GM18519 (cell line): ENCODE data around the gene PGRMC1.
"Not testable (repeated sequence)": the region's sequence is repeated elsewhere in the genome, so short reads cannot be mapped to it uniquely, and the experiment has no call there.

Source experiments
- ATAC-seq: cut with Tn5 transposase; IDR thresholded peaks from one replicate; pipeline ENCODE4 v1.9.1; 2021; ENCODE audit warnings: mild to moderate bottlenecking, moderate library complexity; ENCODE audit not compliant: unreplicated experiment, low FRiP score

PGRMC1 gene

DNA sequence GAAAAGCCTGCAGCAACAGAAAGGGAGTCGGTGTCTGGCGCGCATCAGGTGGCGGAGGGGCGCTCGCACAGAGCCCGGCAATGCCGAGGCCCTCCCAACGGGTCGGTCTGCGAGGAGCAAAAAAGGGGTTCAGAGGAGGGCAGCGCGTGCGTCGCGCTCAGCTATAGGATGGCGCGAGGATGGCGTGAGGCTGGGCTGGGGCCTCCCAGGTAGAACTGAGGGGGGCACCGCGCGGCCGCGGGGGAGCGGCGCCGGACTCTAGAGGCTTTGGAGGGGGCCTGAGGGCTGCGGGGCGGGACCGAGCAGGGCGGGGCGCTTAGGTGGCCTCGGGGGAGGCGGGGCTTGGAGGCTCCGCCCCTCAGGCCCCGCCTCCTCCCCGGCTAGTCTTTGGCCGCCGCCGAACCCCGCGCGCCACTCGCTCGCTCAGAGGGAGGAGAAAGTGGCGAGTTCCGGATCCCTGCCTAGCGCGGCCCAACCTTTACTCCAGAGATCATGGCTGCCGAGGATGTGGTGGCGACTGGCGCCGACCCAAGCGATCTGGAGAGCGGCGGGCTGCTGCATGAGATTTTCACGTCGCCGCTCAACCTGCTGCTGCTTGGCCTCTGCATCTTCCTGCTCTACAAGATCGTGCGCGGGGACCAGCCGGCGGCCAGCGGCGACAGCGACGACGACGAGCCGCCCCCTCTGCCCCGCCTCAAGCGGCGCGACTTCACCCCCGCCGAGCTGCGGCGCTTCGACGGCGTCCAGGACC is at the start of gene PGRMC1:
Gene PGRMC1 (plus strand): TSS at position 414 of the 751 bp plus-strand sequence. CDS start 79 bp downstream, at position 493.
- peak; percentile 83 for ATAC-seq

DNA sequence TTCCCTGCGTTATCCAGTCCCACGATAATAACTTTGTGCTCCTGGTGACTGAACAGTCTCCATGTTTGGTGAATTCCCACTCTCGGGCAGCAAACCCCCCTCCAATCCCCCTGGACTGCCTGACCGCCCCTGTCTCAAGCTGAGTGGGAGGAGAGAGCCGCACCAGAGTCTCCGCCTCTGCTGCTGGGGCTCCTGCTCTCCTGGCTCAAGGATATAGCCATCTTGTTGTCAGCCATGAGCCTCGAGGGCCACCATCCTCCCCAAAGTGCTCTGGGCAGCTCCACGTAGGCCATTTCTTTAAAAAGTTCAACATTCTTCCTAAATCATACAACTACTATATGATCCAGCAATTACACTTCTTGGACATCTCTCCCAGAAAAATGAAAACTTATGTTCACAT is 49.3 kb upstream of the PGRMC1 start:
- ATAC-seq = no peak

DNA sequence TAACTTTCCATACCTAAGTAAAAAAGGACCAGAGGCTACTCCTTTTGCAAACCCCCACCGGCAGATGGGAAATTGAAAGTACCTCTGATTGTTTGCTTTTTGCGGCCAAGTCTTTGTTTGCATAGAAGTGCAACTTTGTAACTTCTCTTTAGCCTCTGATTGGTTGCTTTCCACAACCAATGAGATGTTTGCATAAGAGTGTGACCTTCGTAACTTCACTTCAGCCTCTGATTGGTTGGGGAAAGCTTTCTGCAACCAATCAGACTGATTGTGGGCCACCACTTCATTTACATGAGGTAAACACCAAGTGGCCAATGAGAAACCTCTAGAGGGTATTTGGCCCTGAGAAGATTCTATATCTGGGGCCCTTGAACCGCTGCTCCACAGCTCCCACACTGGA is 48.8 kb upstream of the PGRMC1 start:
- ATAC-seq = no peak

DNA sequence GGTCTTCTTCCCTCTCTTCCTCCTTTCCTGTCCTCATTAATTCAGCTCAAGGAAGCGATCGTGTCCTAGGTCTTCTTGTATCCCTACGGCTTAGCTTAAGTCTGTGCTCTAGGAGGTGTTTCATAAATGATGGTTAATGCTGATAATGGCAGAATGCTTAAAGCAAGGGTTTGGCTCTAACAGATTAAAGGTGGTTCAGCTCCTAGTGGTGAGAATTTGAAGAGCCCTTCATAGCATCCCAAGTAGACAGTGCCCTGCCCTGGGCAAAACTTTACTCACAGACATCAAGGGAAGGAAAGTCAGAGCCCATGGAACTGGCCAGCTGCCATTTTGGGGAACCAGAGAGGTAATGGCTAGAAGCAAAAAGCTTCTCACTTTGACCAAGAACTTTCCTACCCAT is 47.0 kb upstream of the PGRMC1 start:
- no peak for ATAC-seq

- no peak for ATAC-seq
Measured at GRCh38 chrX:119189595-119189994, 46.5 kb upstream of the PGRMC1 start.

GRCh38 chrX:119190091-119190681 is 45.9 kb upstream of the PGRMC1 start:
- ATAC-seq = no peak

- ATAC-seq = no peak
Measured at GRCh38 chrX:119190831-119191230, 45.3 kb upstream of the PGRMC1 start.

DNA sequence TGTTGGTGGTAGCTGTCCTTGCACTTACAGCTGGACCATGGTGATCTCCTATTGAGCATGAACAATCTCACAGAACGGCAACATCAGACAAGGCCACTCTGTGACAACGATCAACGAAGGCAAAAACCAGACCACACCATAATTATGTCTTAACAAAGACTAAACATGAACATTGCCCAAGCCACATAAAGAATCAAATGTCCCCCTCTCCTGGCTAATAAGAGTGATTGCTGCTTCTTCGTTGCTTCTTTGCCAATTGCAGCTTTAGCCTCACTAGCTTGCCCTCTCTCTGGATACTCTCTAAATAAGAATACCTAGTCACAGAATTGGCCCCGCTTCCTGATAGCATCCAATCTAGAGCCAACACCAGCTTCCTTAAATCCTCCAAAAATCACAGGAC is 41.5 kb upstream of the PGRMC1 start:
- ATAC-seq = no peak

GRCh38 chrX:119201570-119201969 is 34.5 kb upstream of the PGRMC1 start:
- no peak for ATAC-seq

- ATAC-seq = no peak
Measured at GRCh38 chrX:119206203-119206602, 29.9 kb upstream of the PGRMC1 start.

DNA sequence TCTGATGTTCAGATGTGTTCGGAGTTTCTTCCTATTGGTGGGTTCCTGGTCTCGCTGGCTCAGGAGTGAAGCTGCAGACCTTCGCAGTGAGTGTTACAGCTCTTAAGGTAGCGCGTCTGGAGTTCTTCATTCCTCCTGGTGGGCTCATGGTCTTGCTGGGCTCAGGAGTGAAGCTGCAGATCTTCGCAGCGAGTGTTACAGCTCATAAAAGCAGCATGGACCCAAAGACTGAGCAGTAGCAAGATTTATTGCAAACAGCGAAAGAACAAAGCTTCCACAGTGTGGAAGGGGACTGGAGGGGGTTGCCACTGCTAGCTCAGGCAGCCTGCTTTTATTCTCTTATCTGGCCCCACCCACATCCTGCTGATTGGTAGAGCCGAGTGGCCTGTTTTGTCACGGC is 28.6 kb upstream of the PGRMC1 start:
- ATAC-seq = not testable (repeated sequence)

GRCh38 chrX:119208401-119209057 is 27.6 kb upstream of the PGRMC1 start:
- no peak for ATAC-seq

DNA sequence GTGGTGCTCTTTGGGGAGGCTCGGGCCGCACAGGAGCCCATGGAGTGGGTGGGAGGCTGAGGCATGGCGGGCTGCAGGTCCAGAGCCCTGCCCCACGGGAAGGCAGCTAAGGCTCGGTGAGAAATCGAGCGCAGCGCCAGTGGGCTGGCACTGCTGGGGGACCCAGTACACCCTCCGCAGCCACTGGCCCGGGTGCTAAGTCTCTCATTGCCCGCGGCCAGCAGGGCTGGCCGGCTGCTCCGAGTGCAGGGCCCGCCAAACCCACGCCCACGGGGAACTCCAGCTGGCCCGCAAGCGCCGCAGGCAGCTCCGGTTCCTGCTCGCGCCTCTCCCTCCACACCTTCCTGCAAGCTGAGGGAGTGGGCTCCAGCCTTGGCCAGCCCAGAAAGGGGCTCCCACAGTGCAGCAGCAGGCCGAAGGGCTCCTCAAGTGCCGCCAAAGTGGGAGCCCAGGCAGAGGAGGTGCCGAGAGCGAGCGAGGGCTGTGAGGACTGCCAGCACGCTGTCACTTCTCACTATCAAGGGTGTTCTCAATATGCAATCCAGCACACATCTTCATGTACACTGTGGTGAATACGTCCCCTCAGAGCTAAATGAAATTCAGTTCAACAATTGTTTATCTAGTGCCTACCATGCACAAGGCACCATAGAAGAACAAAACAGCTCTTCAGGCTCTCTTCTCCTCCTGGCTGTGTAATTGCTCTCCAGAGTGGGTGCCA is 25.0 kb upstream of the PGRMC1 start:
- not testable (repeated sequence) for ATAC-seq

DNA sequence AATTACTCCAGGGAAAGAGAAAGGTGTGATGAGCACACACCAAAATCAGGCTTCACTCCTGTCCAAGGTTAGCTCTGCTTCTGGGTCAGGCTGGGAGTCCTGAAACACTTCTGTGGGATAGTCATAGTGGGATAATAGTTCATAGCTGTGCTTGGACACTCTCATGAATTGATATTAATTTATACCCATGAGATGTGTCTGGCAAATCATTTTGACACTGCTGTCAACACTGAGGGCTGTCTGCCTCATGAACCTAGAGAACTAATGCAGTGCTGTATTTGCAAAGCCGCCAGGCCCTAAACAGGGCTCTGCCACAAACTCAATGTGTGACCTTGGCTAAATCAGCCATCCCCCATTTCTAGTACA is 24.5 kb upstream of the PGRMC1 start:
- no peak for ATAC-seq

GRCh38 chrX:119218198-119218597 is 17.9 kb upstream of the PGRMC1 start:
- ATAC-seq = no peak

DNA sequence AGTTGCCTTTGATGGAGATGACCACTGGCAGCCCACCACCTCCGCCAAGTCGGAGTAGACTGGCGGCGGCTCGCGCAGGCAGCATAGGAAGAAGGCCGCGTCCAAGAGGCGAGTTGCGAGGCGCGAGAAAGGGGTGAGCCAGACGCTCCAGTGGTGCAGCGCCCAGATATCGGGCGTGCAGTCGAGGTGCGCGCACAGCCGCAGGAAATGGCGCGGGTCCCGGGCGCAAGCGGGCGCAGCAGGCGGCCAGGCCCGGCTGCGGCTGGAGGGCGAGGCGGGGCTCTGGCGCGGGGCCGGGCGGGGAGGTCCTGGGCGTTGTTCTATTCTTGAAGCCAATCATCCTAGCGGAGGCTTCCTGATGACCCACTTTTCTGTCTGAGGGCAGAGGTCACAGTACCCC is 13.2 kb upstream of the PGRMC1 start:
- no peak for ATAC-seq

DNA sequence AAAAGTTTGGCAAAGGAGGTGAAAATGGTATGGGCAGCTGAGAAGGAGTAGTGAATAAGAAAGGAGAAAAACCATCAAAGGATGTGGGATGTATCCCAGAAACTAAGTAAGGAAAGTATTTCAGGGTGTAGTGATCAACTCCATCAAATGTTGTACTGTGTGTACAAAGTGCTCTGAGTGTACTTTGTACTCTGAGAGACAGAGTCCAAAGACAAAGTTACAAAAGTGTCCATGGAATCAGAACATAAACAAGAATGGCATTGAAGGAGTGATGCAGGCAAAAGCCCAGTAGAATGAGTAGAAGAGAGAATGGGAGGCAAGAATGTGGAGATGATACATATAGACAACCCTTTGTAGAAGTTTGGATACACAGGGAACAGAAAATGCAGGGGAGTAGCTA is 12.3 kb upstream of the PGRMC1 start:
- no peak for ATAC-seq

GRCh38 chrX:119226446-119226845 is 9.6 kb upstream of the PGRMC1 start:
- ATAC-seq = no peak

- no peak for ATAC-seq
Measured at GRCh38 chrX:119228512-119229252, 7.4 kb upstream of the PGRMC1 start.

DNA sequence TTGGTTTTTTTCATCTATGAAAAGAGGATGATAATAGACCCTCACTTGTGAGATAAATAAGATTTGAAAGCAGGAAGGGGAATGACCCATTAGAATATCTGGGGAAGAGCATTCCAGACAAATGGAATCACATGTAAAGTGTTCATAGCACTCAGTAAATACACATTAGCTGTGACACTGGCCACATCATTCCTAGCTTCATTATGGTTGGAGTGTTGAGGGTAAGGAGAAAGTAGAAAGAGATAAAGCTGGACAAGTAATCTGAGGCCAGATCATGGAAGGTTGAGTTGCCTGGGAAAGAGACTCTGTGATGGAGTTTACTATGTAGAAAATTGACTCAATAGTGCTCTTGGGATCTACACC is 6.9 kb upstream of the PGRMC1 start:
- ATAC-seq = no peak

- ATAC-seq = no peak
Measured at GRCh38 chrX:119230850-119231249, 5.2 kb upstream of the PGRMC1 start.
